GM21717 (cell line): ENCODE results near the gene PIP5K1B.

ENCODE experiments used
- ATAC-seq: cut with Tn5 transposase; IDR thresholded peaks from one replicate; pipeline ENCODE4 v1.9.1; 2021; ENCODE audit warnings: mild to moderate bottlenecking, moderate library complexity; ENCODE audit not compliant: unreplicated experiment

PIP5K1B gene

DNA sequence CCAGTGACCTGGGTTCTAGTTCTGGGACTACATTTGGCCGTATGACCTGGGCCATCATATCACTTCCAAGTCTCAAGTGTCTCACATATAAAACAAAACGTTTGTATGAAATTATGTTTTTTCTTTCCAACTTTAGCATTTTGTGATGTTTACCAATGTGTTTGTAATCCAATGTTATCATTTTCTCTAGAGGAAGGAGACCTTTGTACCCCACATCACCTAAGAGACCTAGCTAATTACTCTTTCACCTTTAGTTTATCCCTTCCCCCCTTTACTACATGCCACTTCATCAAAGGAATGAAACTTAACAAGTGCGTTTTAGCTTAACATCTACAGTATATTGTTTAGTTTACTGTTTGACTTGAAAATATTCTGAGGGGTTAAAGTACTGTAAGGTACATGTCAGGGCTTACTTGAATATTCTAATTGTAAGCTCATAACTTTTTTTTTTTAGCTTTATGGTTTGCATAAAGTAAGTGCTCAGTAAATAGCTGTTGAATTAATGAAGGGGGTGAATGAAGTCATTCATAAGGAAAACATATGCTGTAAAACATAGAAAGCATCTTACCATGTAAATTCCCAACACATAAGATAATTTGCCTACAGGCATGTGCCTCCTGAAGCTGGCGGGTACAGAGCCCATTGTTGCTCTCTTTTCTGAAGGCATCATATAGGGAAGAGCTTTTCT lies 2.9 kb downstream of the PIP5K1B start:
- no peak for ATAC-seq

DNA sequence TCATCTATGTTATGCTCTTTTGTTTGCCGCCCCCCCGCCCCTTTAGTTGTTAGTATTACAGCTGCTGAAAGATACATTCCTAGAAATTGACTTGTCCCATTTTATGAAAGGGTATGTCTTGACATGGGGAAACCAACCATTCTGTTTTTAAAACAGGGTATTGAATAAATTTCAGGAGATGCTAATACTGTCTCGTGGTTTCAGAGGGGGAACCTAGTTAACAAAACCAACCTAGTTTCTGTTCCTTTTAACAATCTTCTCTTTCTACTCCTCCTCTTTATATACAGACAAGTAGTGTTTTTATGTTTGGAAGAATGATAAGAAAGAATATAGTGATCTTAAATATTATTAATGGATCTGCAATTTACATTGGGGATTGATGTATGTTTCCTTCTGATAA lies 3.5 kb downstream of the PIP5K1B start:
- ATAC-seq, result no peak

DNA sequence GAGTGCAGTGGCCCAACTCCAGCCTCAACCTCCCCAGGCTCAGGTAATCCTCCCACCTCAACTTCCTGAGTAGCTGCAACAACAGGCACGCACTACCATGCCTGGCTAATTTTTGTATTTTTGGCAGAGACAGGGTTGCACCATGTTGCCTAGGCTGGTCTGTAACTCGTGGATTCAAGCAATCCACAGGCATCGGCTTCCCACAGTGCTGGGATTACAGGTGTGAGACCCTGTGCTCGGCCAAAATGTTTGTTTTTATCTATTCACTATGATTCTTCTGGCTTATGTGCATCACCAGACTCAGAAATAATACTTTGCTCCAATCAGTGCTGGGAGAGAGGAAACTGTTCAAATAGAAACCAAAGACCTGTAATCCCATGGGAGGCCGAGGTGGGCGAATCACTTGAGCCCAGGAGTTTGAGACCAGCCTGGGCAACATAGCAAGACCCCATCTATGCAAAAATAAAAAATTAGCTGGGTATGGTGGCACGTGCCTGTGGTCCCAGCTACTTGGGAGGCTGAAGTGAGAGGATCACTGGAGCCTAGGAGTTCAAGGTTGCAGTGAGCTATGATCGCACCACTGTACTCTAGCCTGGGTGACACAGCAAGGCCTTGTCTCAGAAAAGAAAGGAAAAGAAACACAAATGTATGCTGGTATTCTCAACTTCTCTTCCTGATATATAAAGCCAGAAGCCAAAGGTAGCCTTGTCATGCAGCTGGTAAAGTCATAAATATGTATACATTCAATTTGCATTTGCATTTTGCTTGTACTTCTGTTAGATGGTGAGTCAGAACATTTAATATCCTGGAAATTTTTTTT lies 4.5 kb downstream of the PIP5K1B start:
- no peak for ATAC-seq

DNA sequence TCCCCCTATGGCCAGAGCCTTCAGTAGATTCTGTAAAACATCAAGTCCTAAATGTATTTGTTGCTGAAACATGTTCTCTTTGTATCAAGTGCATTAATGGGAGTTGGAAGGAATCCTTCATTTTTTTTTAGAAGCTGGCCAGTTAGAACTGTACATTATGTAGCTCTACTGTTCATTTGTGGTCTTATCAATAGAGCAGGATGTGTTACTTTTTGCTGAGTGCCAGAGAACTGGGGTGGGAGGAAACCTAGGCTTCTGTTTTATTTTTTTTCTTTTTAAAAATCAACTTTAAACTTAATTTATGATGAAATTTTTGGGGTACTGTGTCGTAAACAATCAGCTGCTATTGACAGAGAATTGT lies 5.1 kb downstream of the PIP5K1B start:
- no peak for ATAC-seq

- ATAC-seq, result no peak
Observed at GRCh38 chr9:68711281-68711680, 6.2 kb downstream of the PIP5K1B start.

DNA sequence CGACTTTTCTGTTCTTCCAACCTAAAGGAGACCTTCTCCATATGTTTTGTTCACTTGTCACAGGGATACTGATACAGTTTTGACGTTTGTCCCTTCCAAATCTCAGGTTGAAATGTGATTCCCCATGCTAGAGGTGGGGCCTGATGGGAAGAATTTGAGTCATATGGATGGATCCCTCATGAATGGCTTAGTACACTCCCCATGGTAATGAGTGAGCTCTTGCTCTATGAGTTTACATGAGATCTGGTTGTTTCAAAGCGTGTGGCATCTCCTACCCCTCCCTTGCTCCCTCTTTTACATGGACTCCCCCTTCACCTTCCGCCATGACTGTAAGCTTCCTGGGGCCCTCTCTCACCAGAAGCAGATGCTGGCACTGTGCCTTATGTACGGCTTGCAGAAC lies 6.9 kb downstream of the PIP5K1B start:
- ATAC-seq, result no peak

DNA sequence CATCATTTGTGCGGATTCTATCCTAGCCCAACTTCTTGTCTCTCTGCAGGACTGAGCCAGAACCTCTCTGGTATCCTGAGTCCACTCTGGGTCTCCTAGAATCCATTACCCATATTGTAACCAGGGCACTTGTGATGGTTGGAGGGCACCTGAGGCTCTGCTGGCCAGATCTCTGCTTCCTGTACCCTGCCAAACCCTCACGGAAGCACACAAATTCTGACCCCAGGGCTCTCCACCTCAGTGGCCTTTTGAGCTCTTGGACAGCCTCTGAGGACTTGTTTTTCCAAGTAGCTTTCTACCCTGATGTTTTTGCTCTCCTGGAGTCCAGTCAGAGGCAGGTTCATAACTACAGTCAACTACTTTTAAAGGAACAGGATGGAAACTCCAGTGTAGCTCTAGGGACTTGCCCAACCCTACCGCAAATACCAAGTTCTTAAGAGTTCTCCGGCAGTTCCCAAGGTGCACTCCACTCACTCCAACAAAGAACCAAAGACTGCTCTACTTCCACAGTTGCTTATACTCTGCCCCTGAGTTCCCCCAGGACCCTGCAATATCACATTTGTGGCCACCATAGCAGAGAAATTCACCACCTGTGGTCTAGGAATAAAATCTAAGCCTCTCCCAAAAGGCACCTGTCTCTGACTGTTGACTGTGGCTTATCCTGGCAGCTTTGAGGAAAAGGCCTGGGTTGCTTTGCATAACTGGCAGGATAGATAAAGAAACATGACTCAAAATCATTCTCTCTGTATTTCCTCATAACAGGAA lies 9.6 kb downstream of the PIP5K1B start:
- ATAC-seq, result no peak

DNA sequence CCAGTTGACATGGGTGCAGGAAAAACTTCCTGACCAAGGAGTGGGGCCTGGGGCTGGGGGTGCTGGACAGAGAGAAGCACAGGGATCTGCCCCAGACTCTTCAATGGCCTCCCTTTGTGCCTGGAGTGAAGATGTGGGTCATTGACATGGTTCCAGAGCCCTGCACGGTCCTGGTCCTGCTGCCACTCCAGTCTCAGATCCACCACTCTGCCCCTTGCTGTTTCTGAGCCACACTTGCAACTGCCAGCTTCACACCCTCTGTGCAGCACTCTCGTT lies 10.1 kb downstream of the PIP5K1B start:
- no peak for ATAC-seq

DNA sequence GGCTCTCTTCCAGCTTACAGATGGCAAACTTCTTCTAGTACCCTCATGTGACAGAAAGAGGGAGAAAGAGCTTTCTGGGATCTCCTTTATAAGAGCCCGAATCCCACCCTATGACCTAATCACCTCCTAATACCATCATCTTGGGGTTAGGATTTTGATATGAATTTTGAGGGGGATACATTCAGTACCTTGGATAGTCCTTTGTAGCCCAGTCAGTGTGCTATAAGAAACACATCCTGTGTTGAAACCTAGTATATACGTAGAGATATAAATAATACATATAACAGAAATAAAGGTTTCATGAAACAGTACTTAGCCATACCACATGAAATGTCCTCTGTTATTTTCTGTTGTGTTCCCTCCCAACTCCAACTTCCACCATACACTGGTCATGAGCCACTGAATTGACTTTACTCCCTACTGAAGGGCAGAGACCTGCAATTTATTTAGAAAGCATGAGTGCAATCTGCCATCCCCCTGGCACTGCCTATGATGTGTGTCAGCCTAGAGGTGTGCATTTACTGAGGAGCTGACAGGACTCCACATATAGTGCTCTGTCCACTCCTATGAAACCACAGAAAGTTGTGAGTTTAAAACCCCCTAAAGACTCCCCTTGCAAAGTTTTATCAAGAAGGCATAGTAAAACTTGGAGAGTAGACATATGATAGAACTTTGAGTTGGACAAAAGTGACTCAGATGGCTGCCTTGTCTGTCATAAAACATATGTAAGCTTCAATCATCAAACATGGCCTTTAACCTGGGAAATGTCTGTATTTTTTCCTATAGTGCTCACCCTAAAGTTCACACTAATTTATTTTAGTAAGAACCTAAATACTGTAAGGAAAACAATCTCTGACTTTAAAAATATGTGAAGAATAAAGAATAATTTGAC lies 12.8 kb downstream of the PIP5K1B start:
- no peak for ATAC-seq

GRCh38 chr9:68719847-68720246 lies 14.8 kb downstream of the PIP5K1B start:
- no peak for ATAC-seq

- ATAC-seq, result no peak
Observed at GRCh38 chr9:68720656-68721313, 15.7 kb downstream of the PIP5K1B start.

GRCh38 chr9:68721666-68722330 lies 16.8 kb downstream of the PIP5K1B start:
- ATAC-seq, result no peak

GRCh38 chr9:68725070-68725469 lies 20.0 kb downstream of the PIP5K1B start:
- no peak for ATAC-seq

DNA sequence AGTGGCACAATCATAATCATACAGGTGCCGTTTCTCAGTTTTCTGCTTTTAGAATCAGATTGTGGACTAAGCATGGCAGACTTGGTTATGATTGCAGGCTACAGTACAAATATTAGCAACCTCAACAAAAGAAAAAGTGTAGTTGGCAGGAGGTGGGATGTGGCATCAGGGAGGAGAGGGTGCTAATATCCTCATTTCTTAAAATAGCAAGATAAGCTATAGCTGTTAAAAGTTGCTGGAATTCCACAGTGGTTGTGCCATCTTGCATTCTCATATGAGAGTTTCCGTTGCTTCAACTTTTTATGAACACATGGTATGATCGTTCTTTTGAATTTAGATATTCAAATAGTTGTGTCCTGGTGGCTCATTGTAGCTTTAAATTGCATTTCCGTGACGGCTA lies 21.4 kb downstream of the PIP5K1B start:
- ATAC-seq, result no peak

DNA sequence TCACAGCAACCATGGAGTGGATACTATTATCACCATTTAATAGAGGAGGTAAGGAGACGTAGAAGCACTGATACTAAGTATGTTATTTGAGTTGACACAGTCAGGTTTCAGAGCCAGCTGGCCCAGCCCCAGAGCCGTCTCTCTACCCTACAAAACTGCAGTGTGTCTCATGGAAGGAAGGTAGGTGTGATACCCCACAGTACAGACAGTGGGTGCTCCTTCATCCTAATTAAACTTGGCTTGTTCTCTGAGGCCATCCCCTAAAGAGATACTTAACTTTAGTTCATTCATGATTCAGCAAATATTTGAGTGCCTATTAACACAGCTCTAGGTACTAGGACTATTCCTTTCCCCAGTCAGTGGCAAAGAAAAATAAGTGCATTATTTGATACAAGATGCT lies 22.6 kb downstream of the PIP5K1B start:
- ATAC-seq, result no peak

- peak; percentile 76 for ATAC-seq
Observed at GRCh38 chr9:68728731-68729130, 23.7 kb downstream of the PIP5K1B start.

GRCh38 chr9:68730570-68731235 lies 25.7 kb downstream of the PIP5K1B start:
- ATAC-seq, result no peak

DNA sequence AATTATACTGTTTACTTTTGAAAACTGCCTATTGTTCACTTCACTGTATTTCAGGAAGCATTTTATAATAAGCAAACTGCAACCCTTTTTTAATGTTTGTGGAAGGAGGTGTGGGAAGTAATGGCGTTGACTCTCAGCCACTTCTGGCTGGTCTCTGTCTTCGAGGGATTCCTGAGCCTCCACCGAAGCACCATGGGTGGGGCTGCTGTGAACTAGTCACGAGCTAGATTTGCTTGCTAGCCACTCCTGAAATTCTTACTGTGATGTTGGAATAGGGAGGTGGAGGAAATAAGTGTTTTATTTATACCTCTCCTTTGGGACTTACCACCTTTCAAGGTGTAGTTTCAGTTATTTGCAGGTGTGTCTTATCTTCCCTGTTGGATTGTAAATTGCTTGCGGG lies 26.8 kb downstream of the PIP5K1B start:
- ATAC-seq, result no peak

- no peak for ATAC-seq
Observed at GRCh38 chr9:68732405-68733020, 27.5 kb downstream of the PIP5K1B start.
